Stimulated activated naive CD8-positive, alpha-beta T cell treated with anti-CD3 and anti-CD28 coated beads, Interleukin-15, amount 100 ng/mL, for 72 hours (primary cell): ENCODE data around the gene TENM4.

Experiments
- ATAC-seq: fragments of 150-1000 bp; cut with Tn5 transposase; 2 replicates; pipeline ENCODE4 v1.10.0; 2021; ENCODE audit warnings: mild to moderate bottlenecking, moderate library complexity
- DNase-seq, 2 donors: peaks; one replicate each; pipeline ENCODE4 v3.0.0; 2021 to 2022
- H3K27ac Mint-ChIP-seq, 2 donors: one replicate each; pipeline ENCODE4 v1.8.0; 2022; ENCODE audit warnings: mild to moderate bottlenecking in 2 of 2, mixed read lengths in 2 of 2, moderate library complexity in 2 of 2
- H3K27me3 Mint-ChIP-seq: one replicate; pipeline ENCODE4 v1.8.0; 2022; ENCODE audit warnings: mixed read lengths
- H3K4me1 Mint-ChIP-seq: one replicate; pipeline ENCODE4 v1.8.0; 2022; ENCODE audit warnings: mild to moderate bottlenecking, mixed read lengths
- H3K4me3 Mint-ChIP-seq, 2 donors: one replicate each; pipeline ENCODE4 v1.8.0; 2022; ENCODE audit warnings: mild to moderate bottlenecking in 2 of 2, mixed read lengths in 2 of 2, moderate library complexity in 1 of 2
- H3K9me3 Mint-ChIP-seq, 2 donors: one replicate each; pipeline ENCODE4 v1.8.0; 2022; ENCODE audit warnings: mixed read lengths in 2 of 2

Gene TENM4

GRCh38 chr11:78802058-78802761, 638.6 kb downstream of the TENM4 start:
- H3K27ac Mint-ChIP-seq = no peak overlapping the region
- H3K27me3 Mint-ChIP-seq = peaks cover 3% of the 10 kb centered on the region
- no peak overlapping the region for H3K4me3 Mint-ChIP-seq

GRCh38 chr11:78801161-78801884, 639.5 kb downstream of the TENM4 start:
- H3K27me3 Mint-ChIP-seq = no peaks in the 10 kb centered on the region
- DNase-seq (no peak), ATAC-seq (no peak)

More at GRCh38 chr11:78802058-78802761, 638.6 kb downstream of the TENM4 start:
- no peaks in the 10 kb centered on the region for H3K4me1 Mint-ChIP-seq
- DNase-seq (no peak), ATAC-seq (peak; percentile 18)
- H3K9me3 Mint-ChIP-seq = no peaks in the 10 kb centered on the region

DNA sequence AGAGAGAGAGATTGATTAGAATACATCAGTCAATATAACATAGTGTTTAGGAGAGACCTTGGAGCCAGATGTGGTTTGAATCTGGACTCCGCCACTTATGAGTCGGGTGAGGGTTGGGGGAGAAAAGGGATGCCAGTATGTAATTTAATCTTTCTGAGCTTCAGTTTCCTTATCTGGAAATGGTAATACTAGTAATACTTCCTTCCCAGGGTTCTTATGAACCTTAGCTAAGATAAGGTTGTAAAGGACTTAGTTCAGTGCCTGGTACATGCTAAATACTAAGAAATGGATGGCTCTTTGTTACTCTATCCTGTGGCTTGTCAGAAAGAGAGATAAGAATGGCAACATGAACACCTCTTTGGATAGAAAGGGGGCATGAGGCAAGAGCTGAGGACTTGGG, 640.1 kb downstream of the TENM4 start:
- ATAC-seq (no peak), DNase-seq (no peak)
- Mint-ChIP-seq H3K9me3 (no peaks in the 10 kb centered on the region), H3K4me3 (no peak overlapping the region), H3K27me3 (no peaks in the 10 kb centered on the region), H3K27ac (no peak overlapping the region), H3K4me1 (no peaks in the 10 kb centered on the region)

More at GRCh38 chr11:78801161-78801884, 639.5 kb downstream of the TENM4 start:
- Mint-ChIP-seq H3K4me3 (no peak overlapping the region), H3K27ac (no peak overlapping the region), H3K4me1 (no peaks in the 10 kb centered on the region), H3K9me3 (no peaks in the 10 kb centered on the region)

DNA sequence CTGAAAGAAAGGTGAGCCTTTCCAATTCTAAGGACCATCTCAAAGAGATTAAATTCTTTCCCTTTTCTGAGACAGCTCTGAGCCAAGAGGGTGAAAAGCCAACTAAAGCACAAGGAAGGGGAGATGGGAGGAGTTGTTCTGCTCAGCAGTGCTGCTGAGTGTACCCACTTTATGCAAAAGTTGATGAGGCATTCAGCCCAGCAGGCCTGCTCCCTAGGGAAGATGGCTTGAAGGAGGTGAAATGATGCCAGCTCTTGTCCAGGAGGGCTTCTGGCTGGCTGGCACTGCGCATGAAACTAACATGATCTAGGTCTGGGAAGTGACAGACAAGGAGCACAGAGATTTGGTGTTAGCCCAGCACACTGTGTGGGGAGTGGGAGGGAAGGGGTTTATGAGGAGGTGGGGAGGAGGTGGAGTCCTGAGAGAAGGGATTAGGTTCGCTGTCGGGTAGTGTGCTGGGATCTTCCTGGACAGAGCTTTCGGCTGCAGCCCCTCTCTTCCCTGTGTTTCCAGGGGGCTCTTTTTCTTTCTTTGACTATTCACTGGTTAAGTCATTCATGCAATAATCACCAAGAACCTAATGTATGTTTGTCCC, 640.6 kb downstream of the TENM4 start:
- H3K27ac Mint-ChIP-seq = no peak overlapping the region
- H3K9me3 Mint-ChIP-seq = no peaks in the 10 kb centered on the region
- ATAC-seq (no peak), DNase-seq (no peak)
- no peak overlapping the region for H3K4me3 Mint-ChIP-seq
- H3K27me3 Mint-ChIP-seq = no peaks in the 10 kb centered on the region
- H3K4me1 Mint-ChIP-seq = no peaks in the 10 kb centered on the region

- Mint-ChIP-seq H3K9me3 (no peaks in the 10 kb centered on the region), H3K4me1 (no peaks in the 10 kb centered on the region), H3K27me3 (peaks cover 11% of the 10 kb centered on the region), H3K27ac (no peak overlapping the region), H3K4me3 (no peak overlapping the region)
- peak; percentile 21 to 27 for DNase-seq
- ATAC-seq = peak; percentile 67
Measured at GRCh38 chr11:78798663-78799062, 642.2 kb downstream of the TENM4 start.

DNA sequence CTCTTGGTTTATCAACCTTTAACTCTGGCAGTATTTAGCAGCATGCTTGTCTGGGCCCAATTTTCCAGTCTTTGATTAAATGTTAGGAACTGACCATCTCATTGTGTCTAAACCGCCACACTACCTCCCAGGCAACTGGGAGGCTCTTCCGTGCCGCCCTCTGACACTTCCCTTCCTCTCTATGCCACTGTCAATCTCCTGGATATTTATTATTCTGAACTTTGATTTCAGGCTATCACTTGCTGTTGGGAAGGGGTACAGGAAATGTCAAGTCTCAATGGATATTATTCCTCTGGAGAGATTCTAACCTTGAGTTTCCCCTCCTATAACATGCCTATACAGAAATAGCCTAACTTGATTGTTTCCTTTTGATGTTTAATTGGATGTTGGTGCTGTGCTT, 643.3 kb downstream of the TENM4 start:
- Mint-ChIP-seq H3K4me3 (no peak overlapping the region), H3K27ac (no peak overlapping the region), H3K27me3 (peaks cover 13% of the 10 kb centered on the region), H3K9me3 (no peaks in the 10 kb centered on the region), H3K4me1 (no peaks in the 10 kb centered on the region)
- DNase-seq (no peak), ATAC-seq (no peak)

DNA sequence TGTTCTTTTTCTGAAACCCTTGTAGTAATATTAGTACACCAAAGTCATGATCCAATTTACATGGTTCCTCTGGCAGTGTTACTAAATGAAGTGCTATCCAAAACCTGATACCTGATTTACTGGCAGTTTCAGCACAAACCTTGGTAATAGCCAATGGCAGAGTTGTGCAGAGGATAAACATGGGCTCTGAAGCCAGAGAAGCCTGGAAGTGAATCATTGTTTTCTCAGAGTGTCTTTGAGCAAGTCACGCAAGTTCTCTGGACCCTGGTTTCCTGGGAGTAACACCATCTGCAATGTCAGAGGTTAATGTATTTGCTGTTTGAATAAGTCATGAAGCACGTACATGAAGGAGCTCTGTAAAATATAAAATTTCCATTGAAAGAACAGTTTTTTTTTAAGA, 643.9 kb downstream of the TENM4 start:
- no peak overlapping the region for H3K4me3 Mint-ChIP-seq
- ATAC-seq (no peak), DNase-seq (no peak)
- no peaks in the 10 kb centered on the region for H3K9me3 Mint-ChIP-seq
- peaks cover 13% of the 10 kb centered on the region for H3K27me3 Mint-ChIP-seq
- H3K4me1 Mint-ChIP-seq = no peaks in the 10 kb centered on the region
- H3K27ac Mint-ChIP-seq = no peak overlapping the region

- Mint-ChIP-seq H3K4me1 (no peaks in the 10 kb centered on the region), H3K4me3 (no peak overlapping the region), H3K27ac (no peak overlapping the region), H3K9me3 (no peaks in the 10 kb centered on the region), H3K27me3 (peaks cover 13% of the 10 kb centered on the region)
- no peak for DNase-seq
- no peak for ATAC-seq
Measured at GRCh38 chr11:78795621-78796261, 645.1 kb downstream of the TENM4 start.

- H3K4me1 Mint-ChIP-seq = no peaks in the 10 kb centered on the region
- H3K9me3 Mint-ChIP-seq = no peaks in the 10 kb centered on the region
- DNase-seq = no peak
- no peak for ATAC-seq
- peaks cover 13% of the 10 kb centered on the region for H3K27me3 Mint-ChIP-seq
- H3K27ac Mint-ChIP-seq = no peak overlapping the region
- no peak overlapping the region for H3K4me3 Mint-ChIP-seq
Measured at GRCh38 chr11:78791964-78792363, 648.9 kb downstream of the TENM4 start.

GRCh38 chr11:78791254-78791653, 649.6 kb downstream of the TENM4 start:
- peak overlapping the region in 1 of 2 donors; percentile 81 for H3K27ac Mint-ChIP-seq
- no peak for DNase-seq
- peaks cover 13% of the 10 kb centered on the region for H3K27me3 Mint-ChIP-seq
- ATAC-seq = no peak
- no peaks in the 10 kb centered on the region for H3K4me1 Mint-ChIP-seq
- H3K4me3 Mint-ChIP-seq = no peak overlapping the region
- no peaks in the 10 kb centered on the region for H3K9me3 Mint-ChIP-seq

GRCh38 chr11:78790784-78791183, 650.0 kb downstream of the TENM4 start:
- H3K27ac Mint-ChIP-seq = no peak overlapping the region
- DNase-seq (no peak), ATAC-seq (no peak)
- peaks cover 13% of the 10 kb centered on the region for H3K27me3 Mint-ChIP-seq
- no peaks in the 10 kb centered on the region for H3K4me1 Mint-ChIP-seq
- H3K9me3 Mint-ChIP-seq = no peaks in the 10 kb centered on the region
- no peak overlapping the region for H3K4me3 Mint-ChIP-seq

- H3K4me1 Mint-ChIP-seq = no peaks in the 10 kb centered on the region
- H3K27me3 Mint-ChIP-seq = peaks cover 20% of the 10 kb centered on the region
- DNase-seq = no peak
- H3K4me3 Mint-ChIP-seq = no peak overlapping the region
- no peak for ATAC-seq
- peak overlapping the region in 1 of 2 donors; percentile 63 for H3K27ac Mint-ChIP-seq
- no peaks in the 10 kb centered on the region for H3K9me3 Mint-ChIP-seq
Measured at GRCh38 chr11:78789375-78789774, 651.5 kb downstream of the TENM4 start.

DNA sequence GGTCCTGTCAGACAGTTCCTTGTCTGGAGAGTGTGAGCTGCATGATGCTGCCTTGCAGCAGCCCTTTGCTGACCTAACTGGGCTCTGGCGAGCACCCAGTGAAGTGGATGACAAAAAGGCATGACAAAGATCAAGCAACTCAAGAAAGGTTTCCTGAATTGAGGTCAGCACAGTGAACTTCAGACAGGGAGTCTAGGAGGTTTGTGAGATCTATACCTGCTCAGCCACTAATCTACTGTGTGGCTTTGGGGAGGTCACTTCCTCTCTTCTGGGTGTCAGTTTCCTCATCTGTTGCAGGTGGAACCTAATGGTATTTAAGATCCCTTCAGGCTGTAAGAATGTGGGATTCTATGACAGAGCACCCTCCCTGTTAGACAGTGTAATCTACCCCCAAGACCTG, 652.3 kb downstream of the TENM4 start:
- peak; percentile 22 for ATAC-seq
- no peak for DNase-seq
- H3K27ac Mint-ChIP-seq = no peak overlapping the region
- H3K4me3 Mint-ChIP-seq = no peak overlapping the region
- peaks cover 11% of the 10 kb centered on the region for H3K27me3 Mint-ChIP-seq
- no peaks in the 10 kb centered on the region for H3K9me3 Mint-ChIP-seq
- no peaks in the 10 kb centered on the region for H3K4me1 Mint-ChIP-seq

DNA sequence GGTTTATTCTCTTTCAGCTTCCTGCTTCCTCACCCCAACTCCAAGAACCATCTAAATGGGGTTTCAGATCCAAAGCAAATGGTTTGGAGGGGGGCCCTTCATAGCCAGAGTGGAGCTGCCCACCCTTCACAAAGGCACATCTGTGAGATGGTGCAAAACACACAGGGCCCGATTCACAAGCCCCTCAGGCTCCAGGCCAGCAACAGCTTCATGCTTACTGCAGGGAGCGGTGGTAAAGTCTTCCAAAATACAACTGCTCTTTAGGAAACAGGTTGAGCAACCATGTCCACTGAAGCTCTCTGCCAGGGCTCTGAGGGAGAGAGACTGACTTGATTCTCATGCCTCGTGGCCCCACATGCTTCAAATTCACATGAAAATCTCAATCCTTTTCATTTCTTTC, 653.1 kb downstream of the TENM4 start:
- peaks cover 11% of the 10 kb centered on the region for H3K27me3 Mint-ChIP-seq
- H3K4me1 Mint-ChIP-seq = no peaks in the 10 kb centered on the region

DNA sequence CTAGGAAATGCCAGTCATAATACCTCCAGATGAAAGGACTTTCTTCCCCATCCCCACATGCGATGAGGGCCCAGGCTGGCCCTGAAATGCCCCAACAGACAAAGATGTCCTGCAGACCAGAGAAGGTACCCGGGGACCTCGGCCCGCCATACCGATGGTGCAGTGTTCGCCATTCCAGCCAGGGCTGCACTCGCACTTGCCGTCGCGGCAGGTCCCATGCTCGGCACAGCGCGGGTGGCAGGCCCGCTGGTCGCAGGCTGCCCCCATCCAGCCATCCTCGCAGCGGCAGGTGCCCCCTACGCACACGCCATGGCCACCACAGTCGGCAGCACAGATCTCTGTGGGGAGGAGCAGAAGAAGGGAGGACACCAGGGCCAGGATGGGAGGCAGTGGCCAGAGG, 654.1 kb downstream of the TENM4 start:
- H3K4me3 Mint-ChIP-seq = no peak overlapping the region
- DNase-seq (no peak), ATAC-seq (no peak)
- H3K9me3 Mint-ChIP-seq = no peaks in the 10 kb centered on the region
- no peaks in the 10 kb centered on the region for H3K4me1 Mint-ChIP-seq
- H3K27me3 Mint-ChIP-seq = peaks cover 11% of the 10 kb centered on the region
- no peak overlapping the region for H3K27ac Mint-ChIP-seq

More for the DNA sequence above, 653.1 kb downstream of the TENM4 start:
- no peaks in the 10 kb centered on the region for H3K9me3 Mint-ChIP-seq
- H3K4me3 Mint-ChIP-seq = no peak overlapping the region
- no peak overlapping the region for H3K27ac Mint-ChIP-seq
- DNase-seq (no peak), ATAC-seq (no peak)

DNA sequence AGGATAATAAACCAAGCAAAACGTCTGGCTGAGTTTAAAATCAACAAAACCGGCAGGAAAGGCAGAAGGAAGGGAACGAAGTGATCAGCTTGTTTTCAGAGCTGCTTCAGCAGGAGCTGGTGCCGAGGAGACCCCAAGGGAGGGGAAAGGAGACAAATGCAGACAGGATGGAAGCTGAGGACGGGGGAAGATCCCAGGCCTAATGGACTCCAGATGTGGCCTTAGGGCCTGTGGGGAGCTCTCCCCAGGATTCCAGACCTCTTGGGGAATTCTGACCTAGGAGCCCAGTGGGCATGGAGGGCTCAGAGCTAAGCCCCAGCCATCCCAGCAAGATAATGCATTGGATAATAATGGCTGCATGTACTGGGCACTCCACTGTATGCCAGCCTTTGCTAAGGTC, 654.7 kb downstream of the TENM4 start:
- peaks cover 11% of the 10 kb centered on the region for H3K27me3 Mint-ChIP-seq
- H3K9me3 Mint-ChIP-seq = no peaks in the 10 kb centered on the region
- no peak overlapping the region for H3K27ac Mint-ChIP-seq
- no peaks in the 10 kb centered on the region for H3K4me1 Mint-ChIP-seq
- no peak for DNase-seq
- no peak for ATAC-seq
- no peak overlapping the region for H3K4me3 Mint-ChIP-seq
